GM23338 (cell line): ENCODE data around the gene S100A7. TPM values are rescaled to one million over a fixed set of nuclear protein-coding genes. Genes with fewer than 3 reads are reported as not detected.

Experiments used
- CREB1 ChIP-seq: fragments of 250-450 bp; sonication (Bioruptor Pico); IDR thresholded peaks from 2 replicates; pipeline ENCODE4 v1.5.0; 2020; ENCODE audit warnings: low read depth, mild to moderate bottlenecking, moderate library complexity
- EZH2 ChIP-seq: fragments of 200-600 bp; sonication (generic); IDR thresholded peaks from one replicate; pipeline ENCODE4 v1.8.0; 2017; ENCODE audit warnings: antibody characterized with exemption, mild to moderate bottlenecking, low read depth; ENCODE audit not compliant: unreplicated experiment
- EZH2phosphoT487 ChIP-seq: fragments of 200-600 bp; sonication (generic); IDR thresholded peaks from one replicate; pipeline ENCODE4 v1.8.1; 2018; ENCODE audit warnings: antibody characterized with exemption; ENCODE audit not compliant: unreplicated experiment
- JUNB ChIP-seq: IDR thresholded peaks from one replicate; pipeline ENCODE4 v1.6.1; 2016; ENCODE audit warnings: antibody characterized with exemption; ENCODE audit not compliant: unreplicated experiment
- NANOG ChIP-seq: IDR thresholded peaks from 2 replicates; pipeline ENCODE4 v1.6.1; 2016; ENCODE audit warnings: antibody characterized with exemption, borderline replicate concordance
- POLR2AphosphoS5 ChIP-seq: IDR thresholded peaks from 2 replicates; pipeline ENCODE4 v1.6.1; 2016; ENCODE audit warnings: antibody characterized with exemption, low read depth
- STAT1 ChIP-seq: IDR thresholded peaks from one replicate; pipeline ENCODE4 v1.6.1; 2016; ENCODE audit warnings: antibody characterized with exemption; ENCODE audit not compliant: unreplicated experiment
- ZNF114 ChIP-seq: fragments of 250-450 bp; sonication (Bioruptor Pico); IDR thresholded peaks from 2 replicates; pipeline ENCODE4 v1.5.0; 2020; ENCODE audit warnings: mild to moderate bottlenecking, moderate library complexity
- ZNF331 ChIP-seq: fragments of 250-450 bp; sonication (Bioruptor Pico); IDR thresholded peaks from 2 replicates; pipeline ENCODE4 v1.5.0; 2020; ENCODE audit warnings: low read depth, mild to moderate bottlenecking, moderate library complexity
- polyA plus RNA-seq: library from polyadenylated mRNA; unstranded; fragments of >200 nt; fragmentation: Nextera tagmentation; extraction: Ambion mirVana; gene quantifications from 2 replicates; pipeline ENCODE4 v1.2.1, GENCODE V29; 2016
- total RNA-seq: library from RNA; depleted of rRNA; stranded (reverse); fragments of >200 nt; shearing (Covaris generic); gene quantifications from 2 replicates; pipeline ENCODE4 v1.2.3, GENCODE V29; 2014
- TF ChIP-seq, protein P1 (sequence below): fragments of 250-450 bp; sonication (Bioruptor Pico); IDR thresholded peaks from 2 replicates; pipeline ENCODE4 v1.5.0; 2020; ENCODE audit warnings: mild to moderate bottlenecking, moderate library complexity
- TF ChIP-seq, protein P2 (sequence below), 2 experiments: fragments of 200-600 bp in 1 of 2; sonication (generic) in 1 of 2; conservative IDR thresholded peaks; 2 replicates each; pipeline versions ENCODE4 v1.5.1 to v1.6.1; 2016 to 2017; ENCODE audit warnings: antibody characterized with exemption in 2 of 2, low read depth in 2 of 2, mild to moderate bottlenecking in 2 of 2, moderate library complexity in 1 of 2

Gene S100A7
- total and polyA plus RNA-seq, 2 experiments from 2014 or later = not detected

DNA sequence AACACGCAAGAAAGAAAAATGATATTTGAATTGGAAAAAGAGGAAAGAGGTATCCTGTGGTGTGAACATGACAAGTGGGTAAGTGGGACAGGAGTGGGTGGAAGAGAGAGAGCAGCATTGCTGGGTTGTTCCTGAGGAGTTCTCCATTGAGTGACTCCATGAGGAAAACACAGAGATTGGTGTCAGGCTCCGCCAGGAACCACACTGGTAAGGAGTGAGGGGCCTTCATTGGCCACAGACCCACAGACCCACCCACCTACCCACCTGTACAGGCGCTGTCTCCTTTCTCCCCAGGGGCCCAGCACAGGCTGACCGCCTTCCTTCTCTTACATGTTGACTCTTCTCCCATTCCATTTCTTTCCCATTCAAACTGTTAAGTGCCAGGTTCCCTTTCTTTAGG, 23.2 kb downstream of the S100A7 start (continued):
- TF ChIP-seq, protein P1, sequence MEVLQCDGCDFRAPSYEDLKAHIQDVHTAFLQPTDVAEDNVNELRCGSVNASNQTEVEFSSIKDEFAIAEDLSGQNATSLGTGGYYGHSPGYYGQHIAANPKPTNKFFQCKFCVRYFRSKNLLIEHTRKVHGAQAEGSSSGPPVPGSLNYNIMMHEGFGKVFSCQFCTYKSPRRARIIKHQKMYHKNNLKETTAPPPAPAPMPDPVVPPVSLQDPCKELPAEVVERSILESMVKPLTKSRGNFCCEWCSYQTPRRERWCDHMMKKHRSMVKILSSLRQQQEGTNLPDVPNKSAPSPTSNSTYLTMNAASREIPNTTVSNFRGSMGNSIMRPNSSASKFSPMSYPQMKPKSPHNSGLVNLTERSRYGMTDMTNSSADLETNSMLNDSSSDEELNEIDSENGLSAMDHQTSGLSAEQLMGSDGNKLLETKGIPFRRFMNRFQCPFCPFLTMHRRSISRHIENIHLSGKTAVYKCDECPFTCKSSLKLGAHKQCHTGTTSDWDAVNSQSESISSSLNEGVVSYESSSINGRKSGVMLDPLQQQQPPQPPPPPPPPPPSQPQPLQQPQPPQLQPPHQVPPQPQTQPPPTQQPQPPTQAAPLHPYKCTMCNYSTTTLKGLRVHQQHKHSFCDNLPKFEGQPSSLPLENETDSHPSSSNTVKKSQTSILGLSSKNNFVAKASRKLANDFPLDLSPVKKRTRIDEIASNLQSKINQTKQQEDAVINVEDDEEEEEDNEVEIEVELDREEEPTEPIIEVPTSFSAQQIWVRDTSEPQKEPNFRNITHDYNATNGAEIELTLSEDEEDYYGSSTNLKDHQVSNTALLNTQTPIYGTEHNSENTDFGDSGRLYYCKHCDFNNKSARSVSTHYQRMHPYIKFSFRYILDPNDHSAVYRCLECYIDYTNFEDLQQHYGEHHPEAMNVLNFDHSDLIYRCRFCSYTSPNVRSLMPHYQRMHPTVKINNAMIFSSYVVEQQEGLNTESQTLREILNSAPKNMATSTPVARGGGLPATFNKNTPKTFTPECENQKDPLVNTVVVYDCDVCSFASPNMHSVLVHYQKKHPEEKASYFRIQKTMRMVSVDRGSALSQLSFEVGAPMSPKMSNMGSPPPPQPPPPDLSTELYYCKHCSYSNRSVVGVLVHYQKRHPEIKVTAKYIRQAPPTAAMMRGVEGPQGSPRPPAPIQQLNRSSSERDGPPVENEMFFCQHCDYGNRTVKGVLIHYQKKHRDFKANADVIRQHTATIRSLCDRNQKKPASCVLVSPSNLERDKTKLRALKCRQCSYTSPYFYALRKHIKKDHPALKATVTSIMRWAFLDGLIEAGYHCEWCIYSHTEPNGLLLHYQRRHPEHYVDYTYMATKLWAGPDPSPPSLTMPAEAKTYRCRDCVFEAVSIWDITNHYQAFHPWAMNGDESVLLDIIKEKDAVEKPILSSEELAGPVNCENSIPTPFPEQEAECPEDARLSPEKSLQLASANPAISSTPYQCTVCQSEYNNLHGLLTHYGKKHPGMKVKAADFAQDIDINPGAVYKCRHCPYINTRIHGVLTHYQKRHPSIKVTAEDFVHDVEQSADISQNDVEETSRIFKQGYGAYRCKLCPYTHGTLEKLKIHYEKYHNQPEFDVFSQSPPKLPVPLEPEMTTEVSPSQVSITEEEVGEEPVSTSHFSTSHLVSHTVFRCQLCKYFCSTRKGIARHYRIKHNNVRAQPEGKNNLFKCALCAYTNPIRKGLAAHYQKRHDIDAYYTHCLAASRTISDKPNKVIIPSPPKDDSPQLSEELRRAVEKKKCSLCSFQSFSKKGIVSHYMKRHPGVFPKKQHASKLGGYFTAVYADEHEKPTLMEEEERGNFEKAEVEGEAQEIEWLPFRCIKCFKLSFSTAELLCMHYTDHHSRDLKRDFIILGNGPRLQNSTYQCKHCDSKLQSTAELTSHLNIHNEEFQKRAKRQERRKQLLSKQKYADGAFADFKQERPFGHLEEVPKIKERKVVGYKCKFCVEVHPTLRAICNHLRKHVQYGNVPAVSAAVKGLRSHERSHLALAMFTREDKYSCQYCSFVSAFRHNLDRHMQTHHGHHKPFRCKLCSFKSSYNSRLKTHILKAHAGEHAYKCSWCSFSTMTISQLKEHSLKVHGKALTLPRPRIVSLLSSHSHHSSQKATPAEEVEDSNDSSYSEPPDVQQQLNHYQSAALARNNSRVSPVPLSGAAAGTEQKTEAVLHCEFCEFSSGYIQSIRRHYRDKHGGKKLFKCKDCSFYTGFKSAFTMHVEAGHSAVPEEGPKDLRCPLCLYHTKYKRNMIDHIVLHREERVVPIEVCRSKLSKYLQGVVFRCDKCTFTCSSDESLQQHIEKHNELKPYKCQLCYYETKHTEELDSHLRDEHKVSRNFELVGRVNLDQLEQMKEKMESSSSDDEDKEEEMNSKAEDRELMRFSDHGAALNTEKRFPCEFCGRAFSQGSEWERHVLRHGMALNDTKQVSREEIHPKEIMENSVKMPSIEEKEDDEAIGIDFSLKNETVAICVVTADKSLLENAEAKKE = no peak
- no peak for TF ChIP-seq NANOG
- TF ChIP-seq CREB1 (CRISPR knock-in tag) = no peak
- TF ChIP-seq POLR2AphosphoS5 = no peak
- TF ChIP-seq ZNF114 = no peak
- TF ChIP-seq, protein P2, sequence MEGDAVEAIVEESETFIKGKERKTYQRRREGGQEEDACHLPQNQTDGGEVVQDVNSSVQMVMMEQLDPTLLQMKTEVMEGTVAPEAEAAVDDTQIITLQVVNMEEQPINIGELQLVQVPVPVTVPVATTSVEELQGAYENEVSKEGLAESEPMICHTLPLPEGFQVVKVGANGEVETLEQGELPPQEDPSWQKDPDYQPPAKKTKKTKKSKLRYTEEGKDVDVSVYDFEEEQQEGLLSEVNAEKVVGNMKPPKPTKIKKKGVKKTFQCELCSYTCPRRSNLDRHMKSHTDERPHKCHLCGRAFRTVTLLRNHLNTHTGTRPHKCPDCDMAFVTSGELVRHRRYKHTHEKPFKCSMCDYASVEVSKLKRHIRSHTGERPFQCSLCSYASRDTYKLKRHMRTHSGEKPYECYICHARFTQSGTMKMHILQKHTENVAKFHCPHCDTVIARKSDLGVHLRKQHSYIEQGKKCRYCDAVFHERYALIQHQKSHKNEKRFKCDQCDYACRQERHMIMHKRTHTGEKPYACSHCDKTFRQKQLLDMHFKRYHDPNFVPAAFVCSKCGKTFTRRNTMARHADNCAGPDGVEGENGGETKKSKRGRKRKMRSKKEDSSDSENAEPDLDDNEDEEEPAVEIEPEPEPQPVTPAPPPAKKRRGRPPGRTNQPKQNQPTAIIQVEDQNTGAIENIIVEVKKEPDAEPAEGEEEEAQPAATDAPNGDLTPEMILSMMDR (conservative IDR thresholded peaks at IDR 0.05; ENCODE audit: low read depth in 2 of 2) = no peak
- no peak for TF ChIP-seq EZH2
- TF ChIP-seq ZNF331 (CRISPR knock-in tag) = no peak
- no peak for TF ChIP-seq EZH2phosphoT487
- no peak for TF ChIP-seq STAT1
- TF ChIP-seq JUNB = no peak
